Adrenal gland (tissue), 12 donors: ENCODE results near the gene YKT6. TPM values are rescaled to one million over a fixed set of nuclear protein-coding genes. Genes with fewer than 3 reads are reported as not detected.
"Not testable (repeated sequence)": the region's sequence is repeated elsewhere in the genome, so short reads cannot be mapped to it uniquely, and the experiment has no call there.

Experiments used
- DNase-seq, 7 donors: peaks; one replicate each; pipeline ENCODE4 v3.0.0-alpha.2; 2019 to 2020
- H3K27ac ChIP-seq, 5 donors: fragments of 200-600 bp; sonication (generic) in 4 of 5; 1 replicate in 3 of 5; 2 replicates in 2 of 5; pipeline versions ENCODE4 v1.5.1 to v1.8.0; 2016 to 2020; ENCODE audit warnings: mild to moderate bottlenecking in 1 of 5
- H3K27me3 ChIP-seq: fragments of 200-600 bp; 2 replicates; pipeline ENCODE4 v1.8.0; 2021
- H3K36me3 ChIP-seq, 2 donors: fragments of 200-600 bp; replicated peaks in 1 of 2; 1 replicate in 1 of 2; 2 replicates in 1 of 2; pipeline versions ENCODE4 v1.5.1 to v1.8.0; 2018 to 2022
- H3K4me1 ChIP-seq, 2 donors: fragments of 200-600 bp; replicated peaks in 1 of 2; 1 replicate in 1 of 2; 2 replicates in 1 of 2; pipeline versions ENCODE4 v1.5.1 to v1.8.0; 2018 to 2021
- H3K4me3 ChIP-seq, 4 donors: fragments of 200-600 bp; sonication (generic) in 3 of 4; one replicate each; pipeline ENCODE4 v1.5.1; 2016 to 2018
- H3K9me3 ChIP-seq, 3 donors: fragments of 200-600 bp; sonication (generic) in 1 of 3; replicated peaks in 1 of 3; 1 replicate in 2 of 3; 2 replicates in 1 of 3; pipeline versions ENCODE4 v1.5.1 to v1.8.0; 2016 to 2021
- CTCF ChIP-seq, 6 experiments: fragments of 450-650 bp in 4 of 6; fragments of 200-600 bp in 2 of 6; sonication (generic) in 1 of 6; IDR thresholded peaks; 1 replicate in 5 of 6; 2 replicates in 1 of 6; pipeline versions ENCODE4 v1.5.1 to v1.8.0; 2016 to 2021; ENCODE audit warnings: antibody characterized with exemption in 6 of 6, mild to moderate bottlenecking in 2 of 6, moderate library complexity in 1 of 6
- POLR2A ChIP-seq, 2 donors: fragments of 450-650 bp; IDR thresholded peaks; one replicate each; pipeline ENCODE4 v1.6.1; 2017; ENCODE audit warnings: antibody characterized with exemption in 2 of 2, mild to moderate bottlenecking in 2 of 2, moderate library complexity in 1 of 2
- WGBS, 4 donors: extraction: QIAGEN DNeasy Blood & Tissue Kit in 2 of 4; methylation state at CpG; one replicate each; pipeline versions ENCODE4 v1.1.5 to v1.1.7; 2013 to 2017; 5-methylcytosine and 5-hydroxymethylcytosine counted together
- intact Hi-C, 2 donors: fragments of 100-400 bp; cut with DNase I; formaldehyde crosslinking; loops; one replicate each; pipeline versions ENCODE4 v1.14.1 to v1.15.0; 2022 to 2023
- polyA plus RNA-seq, 3 donors: library from polyadenylated mRNA; stranded (reverse); fragments of 200-250 nt in 2 of 3; fragments of 350-450 nt in 1 of 3; fragmentation: Illumina TruSeq in 1 of 3; extraction: RNeasy Lipid Tissue Mini Kit (QIAGEN cat#74804) in 1 of 3; gene quantifications; one replicate each; pipeline ENCODE4 v1.2.3, GENCODE V29; 2013 to 2014
- total RNA-seq, 9 donors: library from RNA; depleted of rRNA in 4 of 9; stranded (reverse); fragments of >200 nt in 4 of 9; fragments of 120-200 nt in 1 of 9; fragmentation: NEBNext Ultra II Directional in 1 of 9; extraction: Animal tissue kit (Norgen Biotek cat#: 25700) in 1 of 9; gene quantifications; one replicate each; pipeline versions ENCODE4 v1.1.0 to v1.2.4, GENCODE V29; 2013 to 2023
- donor health status: healthy with polysubstance abuse.
- donor health status: Bipolar disorder and iron deficiency.
- donor health status: DM: yes; HTN: yes; CAD: no.
- donor health status: DM: no; HTN: no; CAD: no.
- donor health status: DM: no; HTN: no; CAD: no.
- donor health status: DM: yes; HTN: yes; CAD: no.

The YKT6 gene
- total and polyA plus RNA-seq, 12 donors: 32.8 to 94.7 (median 53.8) TPM

GRCh38 chr7:44195889-44196288 is 4.9 kb upstream of the YKT6 start:
- TF ChIP-seq POLR2A (IDR thresholded peaks at IDR 0.05) (no peak), CTCF (IDR thresholded peaks at IDR 0.05) (no peak)
- Histone ChIP-seq H3K4me3 (no peak overlapping the region), H3K27ac (no peak overlapping the region), H3K4me1 (no peaks in the 10 kb centered on the region), H3K27me3 (peaks cover 2% of the 10 kb centered on the region), H3K9me3 (no peaks in the 10 kb centered on the region), H3K36me3 (no peaks in the 10 kb centered on the region)
- 27 to 45% (median 42%) methylated on average over 1 of the region's 1 CpG for WGBS, 4 donors
- DNase-seq: no peak
- intact Hi-C loops: loop anchor here in 1 of 2 donors (10.0 kb wide), 1 partner anchor 121 kb away; no protein-coding TSS in a partner anchor

- WGBS, 4 donors: 26 to 41% (median 35%) methylated on average over 3 of the region's 3 CpGs
- peaks cover 2% of the 10 kb centered on the region for H3K27me3 ChIP-seq
- no peaks in the 10 kb centered on the region for H3K36me3 ChIP-seq
- no peak for TF ChIP-seq POLR2A (IDR thresholded peaks at IDR 0.05)
- peak; percentile 32 to 68 (median 60) for TF ChIP-seq CTCF (IDR thresholded peaks at IDR 0.05)
- no peaks in the 10 kb centered on the region for H3K9me3 ChIP-seq
- peaks cover under 1% of the 10 kb centered on the region in 2 donors for H3K4me1 ChIP-seq
- H3K4me3 ChIP-seq: no peak overlapping the region
- intact Hi-C loops: loop anchor here in 1 of 2 donors (10.0 kb wide), 1 partner anchor 122 kb away; no protein-coding TSS in a partner anchor
- H3K27ac ChIP-seq: no peak overlapping the region
- peak in 5 of 7 donors; percentile 35 to 69 (median 56) for DNase-seq
These were observed 4.3 kb upstream of the YKT6 start for GRCh38 chr7:44196450-44196872.

- Histone ChIP-seq H3K4me1 (peaks cover 6 to 11% of the 10 kb centered on the region in 2 donors), H3K27me3 (peaks cover 2% of the 10 kb centered on the region), H3K27ac (no peak overlapping the region), H3K9me3 (no peaks in the 10 kb centered on the region), H3K4me3 (no peak overlapping the region), H3K36me3 (no peaks in the 10 kb centered on the region)
- TF ChIP-seq CTCF (IDR thresholded peaks at IDR 0.05) (no peak), POLR2A (IDR thresholded peaks at IDR 0.05) (no peak)
- DNase-seq: no peak
- WGBS, 4 donors: 65 to 76% (median 69%) methylated on average over 7 of the region's 7 CpGs
- intact Hi-C loops: loop anchor here in 1 of 2 donors (10.0 kb wide), 1 partner anchor 123 kb away; no protein-coding TSS in a partner anchor
These were observed 3.3 kb upstream of the YKT6 start for GRCh38 chr7:44197474-44197873.

GRCh38 chr7:44200163-44200562 is 615 bp upstream of the YKT6 start:
- H3K4me3 ChIP-seq, DNase-seq, H3K36me3 ChIP-seq, H3K27me3 ChIP-seq, intact Hi-C loops, H3K9me3 ChIP-seq, H3K27ac ChIP-seq: not testable (repeated sequence)
- peaks cover 6 to 14% of the 10 kb centered on the region in 2 donors for H3K4me1 ChIP-seq
- 84 to 100% (median 90%) methylated on average over 1 to 3 of the region's 3 CpGs; no CpG with 5 or more reads in 1 of the 4 donors for WGBS, 4 donors

- TF ChIP-seq CTCF (IDR thresholded peaks at IDR 0.05): no peak
- no peak for TF ChIP-seq POLR2A (IDR thresholded peaks at IDR 0.05)
- peak overlapping the region in 2 of 4 donors; percentile 71 to 83 for H3K4me3 ChIP-seq
- H3K36me3 ChIP-seq: peaks cover 0 to 26% of the 10 kb centered on the region in 2 donors
- peaks cover 6 to 14% of the 10 kb centered on the region in 2 donors for H3K4me1 ChIP-seq
- H3K27me3 ChIP-seq: no peaks in the 10 kb centered on the region
- WGBS, 4 donors: 34 to 36% (median 35%) methylated on average over 8 of the region's 8 CpGs
- no peak for DNase-seq
- no peaks in the 10 kb centered on the region for H3K9me3 ChIP-seq
- H3K27ac ChIP-seq: no peak overlapping the region
- intact Hi-C loops: no loop called here
These were observed 1.0 kb downstream of the YKT6 start for GRCh38 chr7:44201813-44202212.
